Kidney glomerular epithelial cell (primary cell): ENCODE results near the gene SUGP2.
"Not testable (repeated sequence)": the region's sequence is repeated elsewhere in the genome, so short reads cannot be mapped to it uniquely, and the experiment has no call there.

Experiments used
- DNase-seq: peaks from one replicate; lab custom pipeline; 2025; lab: John Stamatoyannopoulos, UW

SUGP2 gene

DNA sequence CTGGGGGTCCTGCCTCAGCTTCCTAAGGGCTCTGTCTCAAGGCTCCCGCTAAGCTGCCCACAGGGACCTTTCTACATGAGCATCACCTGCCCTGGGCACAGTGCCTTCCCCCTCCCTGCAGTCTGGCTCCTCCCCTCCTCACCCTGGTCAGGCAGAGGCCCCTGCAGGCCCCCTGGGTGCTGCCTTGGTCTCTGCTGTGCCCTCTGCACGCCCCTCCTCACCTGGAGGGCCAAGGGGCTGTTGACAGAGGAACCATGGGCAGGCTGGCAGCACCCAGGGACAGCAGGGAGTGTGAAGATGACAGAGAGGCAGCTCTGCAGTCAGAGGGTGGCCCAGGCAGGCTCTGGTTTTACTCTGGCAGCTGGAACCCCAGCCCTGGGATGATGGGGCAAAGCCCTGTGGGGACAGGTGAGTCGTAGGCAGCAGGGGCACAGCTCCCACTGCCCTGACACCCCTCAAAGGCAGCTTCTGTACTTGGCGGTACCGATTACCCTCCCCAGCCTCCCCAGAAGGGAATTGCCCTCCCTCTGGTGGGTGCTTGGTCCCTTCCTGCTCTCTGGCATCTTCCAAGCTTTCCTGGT lies 43.1 kb downstream of the SUGP2 start:
- DNase-seq: no peak

DNA sequence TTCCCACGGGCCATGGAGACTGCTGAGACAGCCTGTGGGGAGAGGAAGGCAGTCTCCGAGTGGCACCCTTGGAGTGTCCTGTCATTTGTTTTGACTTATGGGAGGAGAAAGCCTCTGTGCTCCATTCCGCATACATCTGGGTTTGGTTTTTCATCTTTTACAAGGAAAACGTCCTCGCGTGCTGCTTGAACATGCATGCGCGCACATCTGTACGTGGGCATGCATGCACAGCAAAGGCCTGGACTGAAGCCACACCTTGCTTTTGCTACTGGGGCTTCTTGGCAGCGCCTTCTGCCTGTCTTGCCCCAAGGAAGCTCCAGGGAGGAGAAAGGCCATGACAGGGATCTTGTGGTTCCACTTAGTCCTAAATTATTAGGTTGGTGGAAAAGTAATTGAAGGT lies 44.0 kb downstream of the SUGP2 start:
- no peak for DNase-seq

DNA sequence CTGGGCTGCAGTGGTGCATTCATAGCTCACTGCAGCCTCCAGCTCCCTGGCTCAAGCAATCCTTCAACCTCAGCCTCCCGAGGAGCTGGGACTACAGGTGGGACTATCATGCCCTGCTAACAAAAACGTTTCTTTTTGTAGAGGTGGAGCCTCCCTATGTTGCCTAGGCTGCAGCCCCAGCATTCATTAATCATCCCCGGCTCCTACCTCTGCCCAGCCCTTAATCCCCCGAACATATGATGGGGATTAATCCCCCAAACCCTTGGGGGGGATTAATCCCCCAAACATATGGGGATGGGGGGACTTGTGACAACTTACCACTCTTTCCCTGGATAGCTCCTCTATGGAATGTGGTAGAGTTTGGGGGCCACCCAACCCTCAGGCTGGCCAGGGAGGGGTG lies 45.9 kb downstream of the SUGP2 start:
- no peak for DNase-seq

DNA sequence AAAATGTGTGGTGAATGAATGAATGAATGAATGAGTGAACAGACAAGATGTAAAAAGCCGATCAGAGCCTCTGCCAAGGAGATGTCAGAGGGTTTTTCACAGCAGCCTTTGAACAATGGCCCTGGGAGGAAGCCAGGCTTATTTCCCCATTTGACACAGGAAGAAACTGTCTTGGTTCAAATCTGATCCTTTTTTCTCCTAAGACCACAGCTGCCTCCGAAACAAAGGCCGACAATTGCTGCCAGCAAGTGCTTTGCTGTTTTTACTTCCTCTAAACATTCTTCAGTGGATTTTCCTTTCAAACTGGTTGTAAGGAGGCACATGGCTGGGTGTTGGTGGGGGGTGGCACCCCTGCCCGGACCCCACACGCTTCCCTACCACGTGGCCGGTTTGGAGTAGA lies 48.1 kb downstream of the SUGP2 start:
- no peak for DNase-seq

DNA sequence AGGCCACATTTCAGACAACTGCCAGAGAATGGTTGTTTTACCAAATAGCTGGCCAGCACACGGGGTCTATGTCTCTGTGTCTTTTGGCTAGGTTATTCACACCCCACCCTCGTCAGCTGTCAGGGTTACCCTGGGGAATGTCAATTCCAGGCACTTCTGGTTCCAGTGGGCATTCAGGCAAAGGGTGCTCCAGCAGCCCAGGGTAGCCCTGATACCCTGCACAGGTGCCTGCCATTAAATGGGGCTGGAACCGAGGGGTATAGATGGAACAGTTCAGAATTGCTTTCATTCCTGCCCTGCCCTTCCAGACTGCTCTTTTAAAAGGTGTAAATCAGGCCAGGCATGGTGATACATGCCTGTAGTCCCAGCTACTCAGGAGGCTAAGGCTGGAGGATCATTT lies 49.1 kb downstream of the SUGP2 start:
- DNase-seq: no peak

DNA sequence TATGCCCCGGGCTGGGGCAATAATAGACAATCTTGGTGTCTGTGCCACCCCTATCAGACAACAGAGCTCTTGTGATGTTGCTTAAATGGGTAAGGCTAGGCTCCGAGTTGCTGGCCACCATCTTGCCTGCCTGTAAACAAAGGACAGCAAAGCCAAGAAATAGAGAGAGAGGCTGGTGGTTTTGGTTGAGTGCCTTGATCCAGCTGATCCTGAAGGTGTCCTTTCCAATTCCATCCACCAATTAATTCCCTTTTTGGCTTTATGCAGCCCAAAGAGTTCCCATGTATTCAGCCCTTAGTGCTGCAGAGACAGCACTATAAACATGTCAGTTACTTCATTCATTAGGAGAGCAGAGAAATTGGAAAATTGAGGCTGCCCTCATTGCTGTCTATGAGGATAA lies 50.6 kb downstream of the SUGP2 start:
- no peak for DNase-seq

DNA sequence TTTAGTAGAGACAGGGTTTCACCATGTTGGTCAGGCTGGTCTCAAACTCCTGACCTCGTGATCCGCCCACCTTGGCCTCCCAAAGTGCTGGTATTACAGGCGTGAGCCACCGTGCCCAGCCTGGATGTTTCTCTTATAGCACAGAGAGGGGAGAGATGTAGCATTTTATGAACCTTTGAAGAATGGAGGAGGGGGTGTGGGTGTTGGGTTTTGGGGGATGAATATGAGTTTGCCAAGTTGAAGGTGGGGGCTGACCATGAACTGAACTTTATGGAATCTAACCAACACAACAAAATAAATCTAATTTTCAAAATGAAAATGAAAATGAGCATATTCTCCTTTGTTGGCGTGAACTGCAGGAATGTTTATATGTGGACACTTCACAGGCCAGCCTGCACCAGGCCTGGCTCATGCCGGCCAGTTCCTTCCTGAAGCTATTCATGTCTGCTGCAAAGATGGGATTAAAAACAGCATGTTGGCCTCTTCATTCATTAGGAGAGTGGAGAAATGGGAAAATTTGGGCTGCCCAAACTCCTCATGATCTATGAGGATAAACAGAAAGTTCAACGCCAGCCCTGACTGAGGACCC lies 52.8 kb downstream of the SUGP2 start:
- no peak for DNase-seq

DNA sequence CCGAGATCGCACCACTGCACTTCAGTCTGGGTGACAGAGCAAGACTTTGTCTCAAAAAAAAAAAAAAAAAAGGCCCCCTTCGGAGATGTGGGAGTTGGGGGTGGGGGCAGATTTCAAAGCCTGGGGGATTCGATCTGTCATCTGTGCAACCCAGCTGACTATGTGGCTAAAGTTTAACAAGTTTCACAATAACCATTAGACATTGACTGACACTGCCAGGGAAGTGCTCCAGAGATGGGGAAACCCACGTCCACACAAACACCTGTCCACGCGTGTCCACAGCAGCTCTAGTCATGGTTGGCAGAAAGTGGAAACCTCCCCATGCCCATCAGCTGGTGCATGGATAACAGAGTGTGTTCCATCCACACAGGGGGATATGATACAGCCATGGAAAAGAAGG lies 54.7 kb downstream of the SUGP2 start:
- DNase-seq: peak; percentile 12

DNA sequence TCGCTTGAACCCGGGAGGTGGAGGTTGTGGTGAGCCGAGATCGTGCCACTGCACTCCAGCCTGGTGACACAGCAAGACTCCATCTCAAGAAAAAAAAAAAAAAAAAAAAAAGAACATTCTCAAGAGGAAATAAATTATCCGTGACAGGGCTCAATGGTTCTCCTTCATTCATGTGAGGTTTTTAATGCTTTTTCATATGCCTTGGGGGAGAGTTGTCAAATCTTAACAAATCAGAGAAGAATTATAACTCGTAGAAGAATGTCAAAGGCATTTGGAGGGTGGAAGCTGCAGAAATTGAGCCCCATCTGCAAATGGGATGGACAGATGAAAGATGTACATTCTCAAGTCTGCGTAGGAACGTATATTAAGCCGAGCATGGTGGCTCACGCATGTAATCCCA lies 57.4 kb downstream of the SUGP2 start:
- no peak for DNase-seq

DNA sequence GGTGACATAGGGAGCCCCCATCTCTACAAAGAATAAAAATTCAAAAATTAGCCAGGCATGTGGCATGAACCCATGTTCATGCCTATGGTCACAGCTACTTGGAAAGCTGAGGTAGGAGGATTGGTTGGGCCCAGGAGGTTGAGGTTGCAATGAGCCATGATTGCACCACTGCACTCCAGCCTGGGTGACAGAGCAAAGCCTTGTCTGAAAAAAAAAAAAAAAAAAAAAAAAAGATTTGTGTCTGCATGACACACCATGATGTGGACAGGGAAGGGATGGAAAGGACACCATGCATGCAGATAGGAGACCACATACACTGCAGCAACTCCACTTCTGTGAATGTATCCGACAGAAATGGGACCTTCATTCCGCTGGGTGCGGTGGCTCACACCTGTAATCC lies 58.3 kb downstream of the SUGP2 start:
- DNase-seq: no peak

DNA sequence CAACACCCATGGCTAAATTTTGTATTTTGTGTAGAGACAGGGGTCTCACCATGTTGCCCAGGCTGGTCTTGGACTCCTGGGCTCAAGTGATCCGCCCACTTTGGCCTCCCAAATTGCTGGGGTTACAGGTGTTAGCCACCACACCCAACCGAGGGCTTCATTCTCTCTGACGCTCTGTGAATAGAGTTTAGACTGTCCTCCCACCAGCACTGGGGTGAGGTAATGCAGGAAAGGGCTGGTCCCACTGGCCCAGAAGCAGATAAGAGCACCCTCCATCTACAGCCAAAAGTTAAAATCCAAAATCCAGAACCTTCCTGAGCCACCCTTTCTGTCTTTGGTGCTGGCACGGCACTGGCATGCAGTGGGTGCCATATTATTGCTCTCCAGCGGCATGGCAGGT lies 60.5 kb downstream of the SUGP2 start:
- no peak for DNase-seq

DNA sequence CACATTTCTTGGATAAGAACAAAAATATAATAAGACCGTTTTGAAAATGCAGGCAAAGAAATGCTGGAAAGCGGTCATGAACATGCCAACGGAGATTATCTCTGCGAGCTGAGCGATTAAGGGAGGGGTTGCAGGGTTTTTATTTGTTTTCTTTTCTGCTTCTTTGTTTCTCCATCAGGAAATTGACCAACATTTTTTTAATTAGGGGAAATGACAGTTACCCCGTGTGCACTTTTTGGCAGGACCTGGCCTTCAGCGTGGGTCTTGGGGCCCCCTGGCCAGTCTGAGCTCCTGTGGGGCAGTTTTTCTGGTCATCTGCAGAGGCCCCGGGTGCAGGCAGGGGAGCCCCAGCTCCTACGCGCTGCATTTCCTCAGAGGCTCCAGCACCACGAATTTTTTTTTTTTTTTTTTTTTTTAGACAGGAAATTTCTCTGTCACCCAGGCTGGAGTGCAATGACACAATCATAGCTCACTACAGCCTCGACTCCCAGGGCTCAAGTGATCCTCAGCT lies 61.0 kb downstream of the SUGP2 start:
- no peak for DNase-seq

DNA sequence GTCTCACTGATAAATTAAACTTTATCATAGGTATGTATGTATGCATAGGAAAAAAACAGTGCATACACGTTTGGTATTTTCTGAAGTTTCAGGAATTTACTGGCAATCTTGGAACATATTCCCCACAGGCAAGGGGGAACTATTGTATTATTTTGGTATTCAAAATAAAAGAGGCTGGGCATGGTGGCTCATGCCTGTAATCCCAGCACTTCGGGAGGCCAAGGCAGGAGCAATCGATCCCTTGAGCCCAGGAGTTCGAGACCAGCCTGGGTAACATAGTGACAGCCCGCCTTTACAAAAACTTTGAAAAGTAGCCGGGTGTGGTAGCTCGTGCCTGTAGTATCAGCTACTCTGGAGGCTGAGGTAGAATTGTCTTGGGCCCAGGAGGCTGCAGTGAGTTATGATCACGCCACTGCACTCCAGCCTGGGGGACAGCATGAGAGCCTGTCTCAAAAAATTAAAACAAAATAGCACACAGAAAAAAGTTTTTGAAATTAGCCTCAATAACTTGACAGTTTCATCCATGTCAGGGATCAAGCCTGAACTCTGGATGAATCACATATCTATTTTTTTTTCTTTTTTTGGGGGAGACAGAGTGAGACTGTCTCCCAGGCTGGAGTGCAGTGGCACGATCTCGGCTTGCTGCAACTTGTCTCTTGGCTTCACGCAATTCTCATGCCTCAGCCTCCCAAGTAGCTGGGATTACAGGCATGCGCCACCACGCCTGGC lies 63.2 kb downstream of the SUGP2 start:
- no peak for DNase-seq

DNA sequence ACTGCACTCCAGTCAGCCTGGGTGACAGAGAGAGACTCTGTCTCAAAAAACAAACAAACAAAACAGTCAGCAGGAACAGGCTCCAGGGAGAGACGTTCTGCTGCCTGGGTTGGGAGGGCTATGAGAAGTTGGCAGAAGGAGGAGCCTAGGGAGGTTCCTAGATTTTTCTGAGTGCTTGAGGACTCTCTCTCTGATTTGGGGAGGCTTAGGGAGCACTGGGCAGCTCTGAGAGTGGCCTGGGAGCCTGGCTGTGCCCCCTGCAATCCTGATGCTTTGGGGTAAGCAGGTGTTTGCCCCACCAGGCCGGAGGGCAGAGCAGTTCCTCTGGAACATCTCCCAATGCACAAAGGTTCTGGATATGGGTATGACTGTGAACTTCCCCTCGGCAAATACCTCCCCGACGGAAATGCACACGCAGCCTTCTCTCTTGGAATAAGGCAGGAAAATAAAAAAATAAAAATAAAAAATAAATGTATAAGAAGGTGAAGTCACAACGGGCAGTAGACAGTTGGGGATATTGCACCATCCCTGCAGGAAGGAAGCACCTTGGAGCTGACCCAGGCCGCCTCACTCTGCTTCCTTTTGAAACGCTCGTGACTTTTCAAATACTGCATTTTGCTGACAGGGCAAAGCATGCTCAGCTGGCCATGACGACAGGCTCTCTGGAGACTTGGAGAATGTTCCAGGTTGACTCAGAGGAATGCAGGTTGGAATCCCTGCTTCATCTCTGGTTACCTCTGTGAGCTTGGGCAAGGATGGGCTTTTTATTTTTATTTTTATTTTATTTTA lies 65.8 kb downstream of the SUGP2 start:
- DNase-seq: peak; percentile 87

DNA sequence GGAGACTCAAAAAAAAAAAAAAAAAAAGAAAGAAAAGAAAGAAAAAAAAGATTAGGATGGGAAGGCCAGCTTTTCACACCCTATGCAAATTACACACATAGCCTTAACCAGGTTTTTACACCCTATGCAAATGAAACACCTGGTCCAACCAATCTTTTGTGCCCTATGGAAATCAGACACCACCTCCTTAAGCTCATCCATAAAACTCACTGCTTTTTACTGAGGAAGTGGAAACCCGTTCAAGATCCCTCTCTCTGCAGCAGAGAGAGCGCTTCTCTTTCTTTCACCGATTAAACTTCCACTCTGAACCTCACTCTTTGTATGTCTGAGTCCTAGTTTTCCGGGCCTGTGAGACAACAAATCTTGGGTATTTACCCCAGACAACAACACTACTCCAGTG lies 67.0 kb downstream of the SUGP2 start:
- DNase-seq: no peak

DNA sequence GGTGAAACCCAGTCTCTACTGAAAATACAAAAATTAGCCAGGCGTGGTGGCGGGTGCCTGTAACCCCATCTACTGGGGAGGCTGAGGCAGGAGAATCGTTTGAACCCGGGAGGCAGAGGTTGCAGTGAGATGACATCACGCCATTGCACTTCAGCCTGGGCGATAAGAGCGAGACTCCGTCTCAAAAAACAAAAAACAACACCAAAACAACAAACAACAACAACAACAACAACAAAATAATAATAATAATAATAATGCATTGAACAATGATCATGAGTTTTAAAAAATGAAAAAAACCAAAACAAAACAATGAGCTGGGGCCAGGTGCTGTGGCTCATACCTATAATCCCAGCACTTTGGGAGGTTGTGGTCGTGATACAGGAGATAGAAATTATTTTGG lies 69.2 kb downstream of the SUGP2 start:
- DNase-seq: no peak

DNA sequence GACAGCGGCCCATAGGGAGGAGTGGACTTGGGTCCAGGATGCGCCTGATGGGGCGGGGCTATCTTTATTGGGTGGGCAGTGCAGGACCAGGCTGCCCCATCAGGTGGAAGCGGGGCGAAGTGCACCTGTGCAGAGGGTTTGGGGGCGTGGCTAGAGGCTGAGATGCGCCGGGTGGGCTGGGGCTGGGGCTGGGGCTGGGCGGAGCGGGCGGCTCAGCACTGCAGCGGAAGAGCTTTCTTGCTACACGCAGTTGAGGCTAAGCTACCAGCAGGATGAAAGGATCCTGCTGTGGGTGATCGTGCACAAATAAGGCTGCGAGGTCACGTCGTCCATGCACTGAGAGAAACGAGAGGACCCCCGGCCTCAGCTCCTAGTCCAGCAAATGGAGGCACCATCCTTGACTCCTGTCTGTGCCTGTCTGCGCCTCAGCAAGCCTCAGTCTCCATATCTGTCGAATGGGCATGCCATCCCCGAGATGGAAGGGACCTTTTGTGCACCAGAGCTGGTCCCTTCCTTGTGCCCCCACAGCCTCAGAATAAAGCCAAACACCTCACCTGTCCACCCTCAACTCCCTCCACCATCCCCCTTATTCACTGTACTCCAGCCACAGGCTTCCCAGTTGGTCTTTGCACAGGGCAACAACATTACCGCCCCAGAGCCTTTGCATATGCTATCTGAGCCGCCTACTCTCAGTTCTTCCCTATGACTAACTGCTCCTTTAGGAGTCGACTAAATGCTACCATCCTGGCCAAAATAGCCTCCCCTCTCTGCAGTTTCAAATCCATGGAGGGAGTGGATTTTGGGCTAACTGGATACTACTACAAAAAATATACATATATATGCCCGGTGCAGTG lies 71.3 kb downstream of the SUGP2 start:
- no peak for DNase-seq

DNA sequence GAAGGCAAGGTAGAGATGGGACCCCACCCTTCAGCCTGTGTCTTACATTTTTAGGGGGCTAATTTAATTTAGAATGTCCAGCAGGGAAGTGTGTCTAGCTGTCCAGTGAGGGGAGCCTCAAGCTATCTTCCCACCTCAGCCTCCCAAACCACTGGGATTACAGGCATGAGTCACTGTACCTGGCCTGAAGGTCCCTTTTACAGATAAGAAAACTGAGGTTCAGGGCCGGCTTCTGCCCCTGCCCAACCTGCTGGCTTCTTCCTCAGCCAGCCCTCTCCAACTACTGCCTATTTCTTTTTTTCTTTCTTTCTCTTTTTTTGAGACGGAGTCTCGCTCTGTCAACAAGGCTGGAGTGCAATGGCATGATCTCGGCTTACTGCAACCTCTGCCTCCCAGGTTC lies 72.9 kb downstream of the SUGP2 start:
- DNase-seq: no peak

DNA sequence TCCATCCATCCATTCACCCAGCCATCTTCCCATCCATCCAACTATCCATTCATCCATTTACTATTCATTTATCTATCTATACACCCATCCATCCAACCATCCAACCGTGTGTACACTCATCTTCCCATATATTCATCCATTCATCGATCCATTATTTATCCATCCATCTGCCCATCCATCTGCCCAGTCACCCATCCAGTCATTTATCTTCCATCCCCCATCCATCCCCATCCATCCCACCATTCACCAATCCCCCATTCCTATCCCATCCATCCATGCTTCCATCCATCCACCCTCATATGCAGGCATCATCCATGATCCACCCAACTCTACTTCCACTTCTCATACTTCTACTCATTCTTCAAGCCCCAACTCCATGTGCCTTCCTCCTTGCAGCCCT lies 78.3 kb downstream of the SUGP2 start:
- DNase-seq: no peak

DNA sequence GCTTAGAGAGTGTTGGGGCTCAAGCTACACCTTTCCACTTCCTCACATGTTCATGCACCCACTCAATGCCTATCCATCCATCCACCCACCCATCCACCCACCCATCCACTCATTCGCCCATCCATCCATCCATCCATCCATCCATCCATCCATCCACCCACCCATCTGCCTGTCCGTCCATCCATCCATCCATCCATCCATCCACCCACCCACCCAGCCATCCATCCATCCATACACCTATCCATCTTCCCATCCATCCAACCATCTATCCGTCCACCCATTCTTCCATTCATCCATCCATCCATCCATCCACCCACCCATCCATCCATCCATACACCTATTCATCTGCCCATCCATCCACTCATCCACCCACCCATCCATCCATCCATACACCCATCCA lies 79.2 kb downstream of the SUGP2 start:
- no peak for DNase-seq

DNA sequence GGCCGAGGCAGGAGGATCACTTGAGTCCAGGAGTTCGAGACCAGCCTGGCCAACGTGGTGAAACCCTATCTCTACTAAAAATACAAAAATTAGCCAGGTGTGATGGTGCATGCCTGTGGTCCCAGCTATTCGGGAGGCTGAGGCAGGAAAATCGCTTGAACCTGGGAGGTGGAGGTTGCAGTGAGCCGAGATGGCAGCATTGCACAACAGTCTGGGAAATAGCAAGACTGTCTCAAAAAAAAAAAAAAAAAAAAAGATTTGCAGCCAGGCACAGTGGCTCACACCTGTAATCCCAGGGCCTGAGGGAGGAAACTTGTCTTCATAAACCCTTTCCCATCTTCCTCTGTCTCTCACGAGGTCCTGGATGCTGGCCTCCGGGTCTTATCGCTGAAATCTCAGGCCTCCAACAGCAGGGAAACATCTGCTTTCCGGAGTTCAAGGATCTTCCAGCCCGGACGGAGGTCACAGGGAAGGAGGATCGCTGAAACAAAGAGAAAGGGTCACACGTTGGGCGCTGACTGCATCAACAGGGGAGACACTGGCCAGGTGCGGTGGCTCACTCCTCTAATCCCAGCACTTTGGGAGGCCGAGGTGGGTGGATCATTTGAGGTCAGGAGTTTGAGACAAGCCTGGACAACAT lies 80.8 kb downstream of the SUGP2 start:
- not testable (repeated sequence) for DNase-seq
